Activated CD4-positive, alpha-beta T cell treated with anti-CD3 and anti-CD28 coated beads for 36 hours (primary cell): ENCODE measurements around the gene MXRA7. TPM values are rescaled to one million over a fixed set of nuclear protein-coding genes. Genes with fewer than 3 reads are reported as not detected.
A peak's percentile ranks its signal among the peaks of the same experiment; 100 is the strongest.

Experiments used
- ATAC-seq: fragments of 200-7000 bp; cut with Tn5 transposase; one replicate; pipeline ENCODE4 v1.10.0; 2021; ENCODE audit warnings: mild to moderate bottlenecking, moderate library complexity
- CTCF ChIA-PET: fragments of 350-600 bp; sonication (Branson Sonifier 250); formaldehyde crosslinking; loops from one replicate; lab custom pipeline; 2021; ENCODE audit warnings: antibody characterized with exemption; lab: Charles Lee
- POLR2A ChIA-PET: fragments of 350-600 bp; sonication (Branson Sonifier 250); formaldehyde crosslinking; loops from one replicate; lab custom pipeline; 2021; ENCODE audit warnings: antibody characterized with exemption, inconsistent platforms; lab: Charles Lee
- DNase-seq: peaks from one replicate; pipeline ENCODE4 v3.0.0-alpha.2; 2020
- H3K27ac Mint-ChIP-seq: one replicate; pipeline ENCODE4 v1.8.0; 2021; ENCODE audit warnings: mixed read lengths
- H3K27me3 Mint-ChIP-seq: one replicate; pipeline ENCODE4 v1.8.0; 2021; ENCODE audit warnings: mixed read lengths
- H3K36me3 Mint-ChIP-seq: one replicate; pipeline ENCODE4 v1.8.0; 2021; ENCODE audit warnings: low read depth, mixed read lengths
- H3K4me1 Mint-ChIP-seq: one replicate; pipeline ENCODE4 v1.8.0; 2021; ENCODE audit warnings: mixed read lengths
- H3K4me3 Mint-ChIP-seq: one replicate; pipeline ENCODE4 v1.8.0; 2021; ENCODE audit warnings: mild to moderate bottlenecking, moderate library complexity, mixed read lengths
- H3K9me3 Mint-ChIP-seq: one replicate; pipeline ENCODE4 v1.8.0; 2021; ENCODE audit warnings: low read depth, mixed read lengths
- intact Hi-C, 2 experiments: fragments of 100-400 bp; cut with DNase I in 1 of 2; cut with micrococcal nuclease in 1 of 2; formaldehyde crosslinking; loops; one replicate each; pipeline versions ENCODE4 v1.14.2 to v1.15.1; 2022 to 2024; cut with DNase I, micrococcal nuclease
- total RNA-seq, 2 experiments: library from RNA; stranded (reverse); gene quantifications; one replicate each; pipeline ENCODE4 v1.2.3, GENCODE V29; 2021

Gene MXRA7
- total RNA-seq, 2 experiments from 2014 or later, result 18.4 to 20.2 TPM

GRCh38 chr17:76675648-76676047 is 35.1 kb downstream of the MXRA7 start:
- CTCF ChIA-PET, result interaction anchor here (0.7 to 1.2 kb wide), 3 partner anchors 23 to 109 kb away, joined by 3 read pairs; no protein-coding TSS in a partner anchor
- ATAC-seq (no peak), DNase-seq (no peak)
- H3K9me3 Mint-ChIP-seq, result no peaks in the 10 kb centered on the region
- POLR2A ChIA-PET, result no interaction called here
- intact Hi-C loops, result no loop called here
- no peaks in the 10 kb centered on the region for H3K36me3 Mint-ChIP-seq
- H3K4me1 Mint-ChIP-seq, result peaks cover 16% of the 10 kb centered on the region
- H3K4me3 Mint-ChIP-seq, result no peak overlapping the region
- H3K27ac Mint-ChIP-seq, result no peak overlapping the region
- no peaks in the 10 kb centered on the region for H3K27me3 Mint-ChIP-seq

- no peak overlapping the region for H3K4me3 Mint-ChIP-seq
- H3K27me3 Mint-ChIP-seq, result no peaks in the 10 kb centered on the region
- H3K36me3 Mint-ChIP-seq, result no peaks in the 10 kb centered on the region
- H3K9me3 Mint-ChIP-seq, result no peaks in the 10 kb centered on the region
- intact Hi-C loops, result loop anchor here (5.0 kb wide), 2 partner anchors 117 to 157 kb away; no protein-coding TSS in a partner anchor
- ChIA-PET CTCF (interaction anchor here (1.0 to 1.2 kb wide), 2 partner anchors 24 to 51 kb away, joined by 3 read pairs; no protein-coding TSS in a partner anchor), POLR2A (no interaction called here)
- peaks cover 25% of the 10 kb centered on the region for H3K4me1 Mint-ChIP-seq
- no peak overlapping the region for H3K27ac Mint-ChIP-seq
- ATAC-seq (no peak), DNase-seq (no peak)
These were observed 36.2 kb downstream of the MXRA7 start for GRCh38 chr17:76674600-76674999.

GRCh38 chr17:76673729-76674128 is 37.0 kb downstream of the MXRA7 start:
- H3K36me3 Mint-ChIP-seq, result no peaks in the 10 kb centered on the region
- no peak overlapping the region for H3K27ac Mint-ChIP-seq
- POLR2A ChIA-PET, result interaction anchor here (0.7 kb wide), 1 partner anchor 9 kb away, joined by 3 read pairs; no protein-coding TSS in a partner anchor
- DNase-seq (no peak), ATAC-seq (no peak)
- CTCF ChIA-PET, result interaction anchor here (0.6 kb wide), 1 partner anchor 36 kb away, joined by 5 read pairs; no protein-coding TSS in a partner anchor
- intact Hi-C loops, result loop anchor here (5.0 kb wide), 2 partner anchors 116 to 156 kb away; no protein-coding TSS in a partner anchor
- H3K27me3 Mint-ChIP-seq, result no peaks in the 10 kb centered on the region
- no peaks in the 10 kb centered on the region for H3K9me3 Mint-ChIP-seq
- H3K4me1 Mint-ChIP-seq, result peaks cover 25% of the 10 kb centered on the region
- no peak overlapping the region for H3K4me3 Mint-ChIP-seq

- intact Hi-C loops, result loop anchor here (5.0 kb wide), 2 partner anchors 116 to 156 kb away; no protein-coding TSS in a partner anchor
These were observed 37.9 kb downstream of the MXRA7 start for GRCh38 chr17:76672892-76673291.

GRCh38 chr17:76672270-76672851 is 38.4 kb downstream of the MXRA7 start:
- POLR2A ChIA-PET, result interaction anchor here (0.5 to 2.1 kb wide), 7 partner anchors 19 to 329 kb away, joined by 3 to 12 read pairs (median 5); partner anchors contain the start of genes JMJD6 and METTL23
- Mint-ChIP-seq H3K36me3 (no peaks in the 10 kb centered on the region), H3K27ac (peak overlapping the region; percentile 88), H3K27me3 (no peaks in the 10 kb centered on the region), H3K4me3 (peak overlapping the region; percentile 87), H3K9me3 (no peaks in the 10 kb centered on the region), H3K4me1 (peaks cover 25% of the 10 kb centered on the region)
- CTCF ChIA-PET, result interaction anchor here (0.6 to 2.3 kb wide), 8 partner anchors 9 to 218 kb away, joined by 3 to 15 read pairs (median 4); partner anchors contain the start of genes JMJD6 and METTL23
- intact Hi-C loops, result loop anchor here (5.0 kb wide), 2 partner anchors 115 to 155 kb away; no protein-coding TSS in a partner anchor
- DNase-seq (no peak), ATAC-seq (no peak)

More at GRCh38 chr17:76672892-76673291, 37.9 kb downstream of the MXRA7 start:
- no peak for ATAC-seq
- no peaks in the 10 kb centered on the region for H3K36me3 Mint-ChIP-seq
- POLR2A ChIA-PET, result no interaction called here
- peaks cover 25% of the 10 kb centered on the region for H3K4me1 Mint-ChIP-seq
- CTCF ChIA-PET, result interaction anchor here (0.6 to 2.3 kb wide), 2 partner anchors 48 to 109 kb away, joined by 3 to 15 read pairs; no protein-coding TSS in a partner anchor
- no peaks in the 10 kb centered on the region for H3K27me3 Mint-ChIP-seq
- H3K9me3 Mint-ChIP-seq, result no peaks in the 10 kb centered on the region
- DNase-seq, result no peak
- peak overlapping the region; percentile 87 for H3K4me3 Mint-ChIP-seq
- H3K27ac Mint-ChIP-seq, result peak overlapping the region; percentile 88

GRCh38 chr17:76671912-76672262 is 38.9 kb downstream of the MXRA7 start:
- intact Hi-C loops, result loop anchor here (1.0 to 5.0 kb wide), 10 partner anchors 39 to 693 kb away; partner anchors contain the start of genes JMJD6 (in 2 of the 2), METTL23 (in 2 of the 2), ACOX1 (in 1 of the 2) and MXRA7 (in 1 of the 2)
- peak overlapping the region; percentile 87 for H3K4me3 Mint-ChIP-seq
- ChIA-PET CTCF (interaction anchor here (0.6 to 2.3 kb wide), 9 partner anchors 10 to 217 kb away, joined by 3 to 15 read pairs (median 3); partner anchors contain the start of genes JMJD6 and METTL23), POLR2A (interaction anchor here (0.5 to 2.1 kb wide), 8 partner anchors 19 to 884 kb away, joined by 3 to 12 read pairs (median 4); partner anchors contain the start of genes JMJD6 and METTL23)
- DNase-seq (no peak), ATAC-seq (peak; percentile 3)
- no peaks in the 10 kb centered on the region for H3K27me3 Mint-ChIP-seq
- H3K27ac Mint-ChIP-seq, result peak overlapping the region; percentile 88
- H3K36me3 Mint-ChIP-seq, result no peaks in the 10 kb centered on the region
- peaks cover 25% of the 10 kb centered on the region for H3K4me1 Mint-ChIP-seq
- H3K9me3 Mint-ChIP-seq, result no peaks in the 10 kb centered on the region

GRCh38 chr17:76671123-76671911 is 39.4 kb downstream of the MXRA7 start:
- Mint-ChIP-seq H3K4me3 (peak overlapping the region; percentile 87), H3K27ac (peak overlapping the region; percentile 95), H3K9me3 (no peaks in the 10 kb centered on the region), H3K27me3 (no peaks in the 10 kb centered on the region), H3K4me1 (peaks cover 25% of the 10 kb centered on the region), H3K36me3 (no peaks in the 10 kb centered on the region)
- peak; percentile 100 for DNase-seq
- ChIA-PET CTCF (interaction anchor here (0.6 to 2.3 kb wide), 11 partner anchors 10 to 274 kb away, joined by 3 to 15 read pairs (median 3); partner anchors contain the start of genes JMJD6 and METTL23), POLR2A (interaction anchor here (0.5 to 2.1 kb wide), 5 partner anchors 32 to 883 kb away, joined by 4 to 9 read pairs (median 4); partner anchors contain the start of genes JMJD6 and METTL23)
- peak; percentile 100 for ATAC-seq
- intact Hi-C loops, result loop anchor here (1.0 to 5.0 kb wide), 10 partner anchors 39 to 692 kb away; partner anchors contain the start of genes JMJD6 (in 2 of the 2), METTL23 (in 2 of the 2), ACOX1 (in 1 of the 2) and MXRA7 (in 1 of the 2)

- DNase-seq (no peak), ATAC-seq (no peak)
- Mint-ChIP-seq H3K27me3 (no peaks in the 10 kb centered on the region), H3K27ac (peak overlapping the region; percentile 95), H3K9me3 (no peaks in the 10 kb centered on the region), H3K36me3 (no peaks in the 10 kb centered on the region), H3K4me1 (peaks cover 25% of the 10 kb centered on the region), H3K4me3 (peak overlapping the region; percentile 87)
- ChIA-PET CTCF (interaction anchor here (0.9 to 2.3 kb wide), 4 partner anchors 43 to 273 kb away, joined by 3 to 15 read pairs (median 6); no protein-coding TSS in a partner anchor), POLR2A (interaction anchor here (0.7 to 2.1 kb wide), 3 partner anchors 57 to 113 kb away, joined by 3 to 7 read pairs (median 4); partner anchors contain the start of gene SRSF2)
- intact Hi-C loops, result loop anchor here (1.0 to 5.0 kb wide), 10 partner anchors 40 to 691 kb away; partner anchors contain the start of genes JMJD6 (in 2 of the 2), METTL23 (in 2 of the 2), ACOX1 (in 1 of the 2) and MXRA7 (in 1 of the 2)
These were observed 40.0 kb downstream of the MXRA7 start for GRCh38 chr17:76670718-76671122.

GRCh38 chr17:76670020-76670717 is 40.6 kb downstream of the MXRA7 start:
- DNase-seq, result no peak
- H3K4me3 Mint-ChIP-seq, result no peak overlapping the region
- no peak for ATAC-seq
- H3K27me3 Mint-ChIP-seq, result no peaks in the 10 kb centered on the region
- no peaks in the 10 kb centered on the region for H3K9me3 Mint-ChIP-seq
- ChIA-PET POLR2A (interaction anchor here (0.7 to 2.1 kb wide), 2 partner anchors 67 to 113 kb away, joined by 3 to 7 read pairs; partner anchors contain the start of gene SRSF2), CTCF (interaction anchor here (0.6 to 1.1 kb wide), 3 partner anchors 112 to 273 kb away, joined by 3 read pairs; no protein-coding TSS in a partner anchor)
- no peaks in the 10 kb centered on the region for H3K36me3 Mint-ChIP-seq
- H3K27ac Mint-ChIP-seq, result peak overlapping the region; percentile 95
- intact Hi-C loops, result loop anchor here (2.0 to 5.0 kb wide), 4 partner anchors 41 to 317 kb away; partner anchors contain the start of genes MXRA7 (in 1 of the 2) and PRPSAP1 (in 1 of the 2)
- peaks cover 25% of the 10 kb centered on the region for H3K4me1 Mint-ChIP-seq
